Endometrial microvascular endothelial cells (primary cell): ENCODE results near the gene GASK1B. TPM values are rescaled to one million over a fixed set of nuclear protein-coding genes. Genes with fewer than 3 reads are reported as not detected.

Experiments used
- in situ Hi-C: cut with HindIII; loops from 2 replicates; pipeline ENCODE4 v1.10.0; 2017; ENCODE audit warnings: low sequenced_read_pairs, low pct_unique_long_range_greater_than_20kb; ENCODE audit errors: inconsistent ontology term
- total RNA-seq: library from RNA; depleted of rRNA; stranded (reverse); fragments of >200 nt; gene quantifications from one replicate; pipeline ENCODE4 v1.2.3, GENCODE V29; 2015; ENCODE audit errors: inconsistent ontology term

Gene GASK1B
- total RNA-seq: 94.8 TPM

- in situ Hi-C loops: loop anchor here (25.0 kb wide), 1 partner anchor 160 kb away; no protein-coding TSS in a partner anchor
These were observed at the start of gene GASK1B for GRCh38 chr4:158172261-158173258. Gene GASK1B (minus strand): TSS chr4:158173025. CDS start chr4:158171375, 1,650 bp downstream.

- in situ Hi-C loops: no loop called here
These were observed 46.8 kb upstream of the GASK1B start for GRCh38 chr4:158219623-158220022.

GRCh38 chr4:158217763-158218162 lies 44.9 kb upstream of the GASK1B start:
- in situ Hi-C loops: no loop called here

- in situ Hi-C loops: no loop called here
These were observed 42.0 kb upstream of the GASK1B start for GRCh38 chr4:158214856-158215255.

- in situ Hi-C loops: no loop called here
These were observed 40.6 kb upstream of the GASK1B start for GRCh38 chr4:158213466-158213865.

- in situ Hi-C loops: no loop called here
These were observed 38.4 kb upstream of the GASK1B start for GRCh38 chr4:158211222-158211621.

GRCh38 chr4:158209825-158210807 lies 37.3 kb upstream of the GASK1B start, which contains the start of gene TMEM144:
Gene TMEM144 (plus strand): TSS chr4:158210486. CDS start chr4:158212668, 2,182 bp downstream.
- in situ Hi-C loops: no loop called here

GRCh38 chr4:158208963-158209640 lies 36.3 kb upstream of the GASK1B start:
- in situ Hi-C loops: no loop called here

- in situ Hi-C loops: no loop called here
These were observed 31.1 kb upstream of the GASK1B start for GRCh38 chr4:158203929-158204328.

- in situ Hi-C loops: no loop called here
These were observed 30.6 kb upstream of the GASK1B start for GRCh38 chr4:158203436-158203835.

GRCh38 chr4:158202481-158202880 lies 29.7 kb upstream of the GASK1B start:
- in situ Hi-C loops: no loop called here

- in situ Hi-C loops: no loop called here
These were observed 29.1 kb upstream of the GASK1B start for GRCh38 chr4:158201876-158202275.

- in situ Hi-C loops: no loop called here
These were observed 28.5 kb upstream of the GASK1B start for GRCh38 chr4:158201322-158201721.

- in situ Hi-C loops: no loop called here
These were observed 27.4 kb upstream of the GASK1B start for GRCh38 chr4:158200214-158200613.

- in situ Hi-C loops: no loop called here
These were observed 24.5 kb upstream of the GASK1B start for GRCh38 chr4:158197194-158197776.

- in situ Hi-C loops: no loop called here
These were observed 22.5 kb upstream of the GASK1B start for GRCh38 chr4:158195297-158195696.

- in situ Hi-C loops: no loop called here
These were observed 20.4 kb upstream of the GASK1B start for GRCh38 chr4:158193171-158193749.
